Measurements from ENCODE around the gene ACACA.

The ACACA gene

GRCh38 chr17:37273409-37274051, 133.1 kb downstream of the ACACA start:
- Histone ChIP-seq H3K9ac (ENCODE audit: low read length) (no peak overlapping the region), H3K4me3 (ENCODE audit: low read length) (no peak overlapping the region), H4K20me1 (ENCODE audit: insufficient read depth, low read length) (no peaks in the 10 kb centered on the region), H3K36me3 (replicated peaks; ENCODE audit: insufficient read depth, low read length) (peaks cover 8% of the 10 kb centered on the region; the same call in 1 of the 2 replicates), H3K27me3 (replicated peaks; ENCODE audit: insufficient read depth, low read length) (no peaks in the 10 kb centered on the region), H3K27ac (ENCODE audit: low read length) (no peak overlapping the region), H2AFZ (ENCODE audit: low read length) (no peak overlapping the region), H3K4me1 (ENCODE audit: low read length) (no peaks in the 10 kb centered on the region), H3K79me2 (ENCODE audit: low read length) (no peaks in the 10 kb centered on the region), H3K4me2 (ENCODE audit: low read depth, low read length) (no peak overlapping the region), H3K9me2 (replicated peaks; ENCODE audit: insufficient read depth, low read length) (no peaks in the 10 kb centered on the region), H3F3A (ENCODE audit: insufficient read depth, low read length) (no peaks in the 10 kb centered on the region), H3K9me3 (replicated peaks; ENCODE audit: insufficient read depth, low read length) (no peaks in the 10 kb centered on the region)
- TF ChIP-seq EZH2 (optimal IDR thresholded peaks at IDR 0.05; ENCODE audit: low read depth, low read length) (no peak), CTCF (IDR thresholded peaks at IDR 0.05; ENCODE audit: low read length) (no peak), EZH2phosphoT487 (IDR thresholded peaks at IDR 0.05; ENCODE audit: low read length) (no peak)
- DNase-seq, result no peak

- no peak overlapping the region for H2AFZ ChIP-seq (ENCODE audit: low read length)
- H3K4me1 ChIP-seq (ENCODE audit: low read length), result no peaks in the 10 kb centered on the region
- no peak overlapping the region for H3K4me2 ChIP-seq (ENCODE audit: low read depth, low read length)
- no peak overlapping the region for H3K9ac ChIP-seq (ENCODE audit: low read length)
- no peaks in the 10 kb centered on the region for H3K79me2 ChIP-seq (ENCODE audit: low read length)
- no peaks in the 10 kb centered on the region for H3F3A ChIP-seq (ENCODE audit: insufficient read depth, low read length)
- H3K9me3 ChIP-seq (replicated peaks; ENCODE audit: insufficient read depth, low read length), result no peaks in the 10 kb centered on the region
- H3K36me3 ChIP-seq (replicated peaks; ENCODE audit: insufficient read depth, low read length), result peaks cover 9% of the 10 kb centered on the region; the same call in 1 of the 2 replicates
- H3K4me3 ChIP-seq (ENCODE audit: low read length), result no peak overlapping the region
- no peak for TF ChIP-seq EZH2phosphoT487 (IDR thresholded peaks at IDR 0.05; ENCODE audit: low read length)
- H3K27me3 ChIP-seq (replicated peaks; ENCODE audit: insufficient read depth, low read length), result no peaks in the 10 kb centered on the region
- no peaks in the 10 kb centered on the region for H3K9me2 ChIP-seq (replicated peaks; ENCODE audit: insufficient read depth, low read length)
- H4K20me1 ChIP-seq (ENCODE audit: insufficient read depth, low read length), result no peaks in the 10 kb centered on the region
- H3K27ac ChIP-seq (ENCODE audit: low read length), result no peak overlapping the region
- DNase-seq, result no peak
Observed at GRCh38 chr17:37265446-37266173, 141.0 kb downstream of the ACACA start.

- TF ChIP-seq EZH2 (optimal IDR thresholded peaks at IDR 0.05; ENCODE audit: low read depth, low read length), result no peak
- TF ChIP-seq CTCF (IDR thresholded peaks at IDR 0.05; ENCODE audit: low read length), result no peak
- TF ChIP-seq EZH2phosphoT487 (IDR thresholded peaks at IDR 0.05; ENCODE audit: low read length), result no peak
- no peak for DNase-seq
Observed at GRCh38 chr17:37261286-37261685, 145.3 kb downstream of the ACACA start.

More at GRCh38 chr17:37261286-37261685, 145.3 kb downstream of the ACACA start:
- Histone ChIP-seq H3K27ac (ENCODE audit: low read length) (no peak overlapping the region), H3K4me2 (ENCODE audit: low read depth, low read length) (no peak overlapping the region), H3K9me2 (replicated peaks; ENCODE audit: insufficient read depth, low read length) (no peaks in the 10 kb centered on the region), H3K4me3 (ENCODE audit: low read length) (no peak overlapping the region), H3K4me1 (ENCODE audit: low read length) (no peaks in the 10 kb centered on the region), H3K9ac (ENCODE audit: low read length) (no peak overlapping the region), H3F3A (ENCODE audit: insufficient read depth, low read length) (no peaks in the 10 kb centered on the region), H4K20me1 (ENCODE audit: insufficient read depth, low read length) (no peaks in the 10 kb centered on the region), H3K36me3 (replicated peaks; ENCODE audit: insufficient read depth, low read length) (peaks cover 5% of the 10 kb centered on the region; the same call in 1 of the 2 replicates), H3K27me3 (replicated peaks; ENCODE audit: insufficient read depth, low read length) (no peaks in the 10 kb centered on the region), H2AFZ (ENCODE audit: low read length) (no peak overlapping the region), H3K79me2 (ENCODE audit: low read length) (no peaks in the 10 kb centered on the region), H3K9me3 (replicated peaks; ENCODE audit: insufficient read depth, low read length) (no peaks in the 10 kb centered on the region)

Measured in MM.1S (cell line).